ENCODE results near the gene HIVEP3.

DNA sequence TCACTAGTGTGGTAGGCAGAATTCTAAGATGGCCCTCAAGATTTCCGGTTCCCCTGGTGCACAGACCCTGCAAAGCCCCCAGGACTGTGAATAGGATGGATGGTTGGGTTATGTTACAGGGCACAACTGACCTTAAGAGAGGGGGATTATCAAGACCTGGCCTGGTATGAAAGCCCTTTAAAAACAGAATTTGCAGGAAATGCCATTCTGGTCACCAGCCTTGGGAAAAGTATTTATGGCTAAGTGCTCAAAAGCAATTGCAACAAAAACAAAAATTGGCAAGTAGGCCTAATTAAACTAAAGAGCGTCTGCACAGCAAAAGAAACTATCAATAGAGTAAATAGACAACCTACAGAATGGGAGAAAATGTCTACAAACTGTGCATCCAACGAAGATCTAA, 289.6 kb downstream of the HIVEP3 start:
- TF ChIP-seq, protein P1, sequence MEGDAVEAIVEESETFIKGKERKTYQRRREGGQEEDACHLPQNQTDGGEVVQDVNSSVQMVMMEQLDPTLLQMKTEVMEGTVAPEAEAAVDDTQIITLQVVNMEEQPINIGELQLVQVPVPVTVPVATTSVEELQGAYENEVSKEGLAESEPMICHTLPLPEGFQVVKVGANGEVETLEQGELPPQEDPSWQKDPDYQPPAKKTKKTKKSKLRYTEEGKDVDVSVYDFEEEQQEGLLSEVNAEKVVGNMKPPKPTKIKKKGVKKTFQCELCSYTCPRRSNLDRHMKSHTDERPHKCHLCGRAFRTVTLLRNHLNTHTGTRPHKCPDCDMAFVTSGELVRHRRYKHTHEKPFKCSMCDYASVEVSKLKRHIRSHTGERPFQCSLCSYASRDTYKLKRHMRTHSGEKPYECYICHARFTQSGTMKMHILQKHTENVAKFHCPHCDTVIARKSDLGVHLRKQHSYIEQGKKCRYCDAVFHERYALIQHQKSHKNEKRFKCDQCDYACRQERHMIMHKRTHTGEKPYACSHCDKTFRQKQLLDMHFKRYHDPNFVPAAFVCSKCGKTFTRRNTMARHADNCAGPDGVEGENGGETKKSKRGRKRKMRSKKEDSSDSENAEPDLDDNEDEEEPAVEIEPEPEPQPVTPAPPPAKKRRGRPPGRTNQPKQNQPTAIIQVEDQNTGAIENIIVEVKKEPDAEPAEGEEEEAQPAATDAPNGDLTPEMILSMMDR (IDR thresholded peaks at IDR 0.05): no peak
- TF ChIP-seq POLR2A (IDR thresholded peaks at IDR 0.05): no peak

All from lower leg skin (tissue), 3 donors.